Measurements from ENCODE around the gene C4orf36.
A peak's percentile ranks its signal among the peaks of the same experiment; 100 is the strongest.

C4orf36 gene

GRCh38 chr4:86896596-86896995 lies 4.4 kb upstream of the C4orf36 start:
- H3K4me3 ChIP-seq (ENCODE audit: low read depth, low read length) = no peak overlapping the region
- TF ChIP-seq, protein P1, sequence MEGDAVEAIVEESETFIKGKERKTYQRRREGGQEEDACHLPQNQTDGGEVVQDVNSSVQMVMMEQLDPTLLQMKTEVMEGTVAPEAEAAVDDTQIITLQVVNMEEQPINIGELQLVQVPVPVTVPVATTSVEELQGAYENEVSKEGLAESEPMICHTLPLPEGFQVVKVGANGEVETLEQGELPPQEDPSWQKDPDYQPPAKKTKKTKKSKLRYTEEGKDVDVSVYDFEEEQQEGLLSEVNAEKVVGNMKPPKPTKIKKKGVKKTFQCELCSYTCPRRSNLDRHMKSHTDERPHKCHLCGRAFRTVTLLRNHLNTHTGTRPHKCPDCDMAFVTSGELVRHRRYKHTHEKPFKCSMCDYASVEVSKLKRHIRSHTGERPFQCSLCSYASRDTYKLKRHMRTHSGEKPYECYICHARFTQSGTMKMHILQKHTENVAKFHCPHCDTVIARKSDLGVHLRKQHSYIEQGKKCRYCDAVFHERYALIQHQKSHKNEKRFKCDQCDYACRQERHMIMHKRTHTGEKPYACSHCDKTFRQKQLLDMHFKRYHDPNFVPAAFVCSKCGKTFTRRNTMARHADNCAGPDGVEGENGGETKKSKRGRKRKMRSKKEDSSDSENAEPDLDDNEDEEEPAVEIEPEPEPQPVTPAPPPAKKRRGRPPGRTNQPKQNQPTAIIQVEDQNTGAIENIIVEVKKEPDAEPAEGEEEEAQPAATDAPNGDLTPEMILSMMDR (IDR thresholded peaks at IDR 0.05; ENCODE audit: control insufficient read depth, extremely low read depth, insufficient read depth) = no peak
- peak; percentile 41 for DNase-seq (ENCODE audit: low read depth)

- peak; percentile 55 for DNase-seq (ENCODE audit: low read depth)
- no peak overlapping the region for H3K4me3 ChIP-seq (ENCODE audit: low read depth, low read length)
- TF ChIP-seq, protein P1 (IDR thresholded peaks at IDR 0.05; ENCODE audit: control insufficient read depth, extremely low read depth, insufficient read depth) = peak; percentile 78
These were observed 3.7 kb upstream of the C4orf36 start for GRCh38 chr4:86895692-86896488.

- TF ChIP-seq, protein P1 (IDR thresholded peaks at IDR 0.05; ENCODE audit: control insufficient read depth, extremely low read depth, insufficient read depth) = no peak
- no peak overlapping the region for H3K4me3 ChIP-seq (ENCODE audit: low read depth, low read length)
- DNase-seq (ENCODE audit: low read depth) = no peak
These were observed 2.2 kb upstream of the C4orf36 start for GRCh38 chr4:86894455-86894854.

DNA sequence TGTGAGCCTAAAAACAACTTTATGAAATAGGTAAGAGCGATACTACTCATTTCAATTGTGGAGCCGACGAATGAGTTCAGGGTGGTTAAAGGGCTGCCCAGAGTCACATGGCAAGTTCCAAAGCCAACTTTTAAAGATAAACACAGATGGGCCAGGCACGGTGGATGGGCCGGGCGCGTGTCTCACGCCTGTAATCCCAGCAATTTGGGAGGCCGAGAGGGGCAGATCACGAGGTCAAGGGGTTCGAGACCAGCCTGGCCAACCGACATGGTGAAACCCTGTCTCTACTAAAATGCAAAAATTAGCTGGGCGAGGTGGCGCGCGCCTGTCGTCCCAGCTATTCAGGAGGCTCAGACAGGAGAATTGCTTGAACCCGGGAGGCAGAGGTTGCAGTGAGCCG lies 914 bp upstream of the C4orf36 start:
- no peak overlapping the region for H3K4me3 ChIP-seq (ENCODE audit: low read depth, low read length)
- TF ChIP-seq, protein P1 (IDR thresholded peaks at IDR 0.05; ENCODE audit: control insufficient read depth, extremely low read depth, insufficient read depth) = no peak
- DNase-seq (ENCODE audit: low read depth) = no peak

DNA sequence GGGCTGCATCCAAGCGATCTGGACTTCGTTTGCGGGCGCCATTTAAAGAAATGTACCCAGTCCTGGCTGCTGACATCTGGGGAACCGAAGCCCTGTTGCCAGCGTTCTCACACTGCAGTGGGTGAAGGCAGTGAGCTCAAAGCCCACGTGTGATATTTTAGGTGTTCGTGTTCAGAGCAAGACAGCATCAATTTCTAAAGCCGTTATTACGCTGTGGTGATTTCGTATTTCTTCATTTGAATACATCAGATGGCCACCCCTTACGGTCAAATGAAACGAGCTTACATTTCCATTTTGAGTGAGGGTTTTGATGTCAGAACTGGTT lies 376 bp upstream of the C4orf36 start:
- TF ChIP-seq, protein P1 (IDR thresholded peaks at IDR 0.05; ENCODE audit: control insufficient read depth, extremely low read depth, insufficient read depth) = no peak
- H3K4me3 ChIP-seq (ENCODE audit: low read depth, low read length) = peak overlapping the region; percentile 66

DNA sequence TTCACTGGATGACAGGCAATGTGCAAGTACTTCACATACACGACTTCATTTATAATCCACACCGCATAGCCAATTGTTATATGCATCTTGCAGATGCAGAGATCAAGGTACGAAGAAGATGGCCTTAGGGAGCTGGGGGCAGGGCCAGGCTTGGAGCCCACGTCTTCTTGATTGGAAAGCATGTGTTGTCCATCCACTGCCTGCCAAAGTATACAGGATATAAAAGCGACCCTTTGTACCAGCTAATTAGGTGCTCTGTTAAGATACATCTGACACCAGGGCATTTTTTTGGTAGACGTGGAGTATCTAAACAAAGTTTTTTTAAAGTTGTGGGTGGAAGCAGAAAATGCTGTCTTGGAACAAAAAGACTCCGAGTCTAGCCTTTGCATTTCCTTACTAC lies 1.4 kb downstream of the C4orf36 start:
- peak overlapping the region; percentile 66; the same call in 1 of the 2 replicates for H3K4me3 ChIP-seq (ENCODE audit: low read depth, low read length)
- no peak for DNase-seq (ENCODE audit: low read depth)

More for the DNA sequence above, 376 bp upstream of the C4orf36 start:
- no peak for DNase-seq (ENCODE audit: low read depth)

More for the DNA sequence above, 1.4 kb downstream of the C4orf36 start:
- TF ChIP-seq, protein P1 (IDR thresholded peaks at IDR 0.05; ENCODE audit: control insufficient read depth, extremely low read depth, insufficient read depth) = no peak

Data from LNCaP clone FGC (cell line).